Breast epithelium (tissue), 4 donors: Measurements from ENCODE around the gene DLG1. TPM values are rescaled to one million over a fixed set of nuclear protein-coding genes. Genes with fewer than 3 reads are reported as not detected.

Source experiments
- DNase-seq, 2 donors: peaks; one replicate each; pipeline ENCODE4 v3.0.0-alpha.2; 2019; ENCODE audit warnings: low spot score in 2 of 2
- H3K27ac ChIP-seq, 2 donors: fragments of 200-600 bp; sonication (generic) in 1 of 2; one replicate each; pipeline ENCODE4 v1.5.1; 2016 to 2019; ENCODE audit warnings: mild to moderate bottlenecking in 1 of 2
- H3K27me3 ChIP-seq, 2 donors: fragments of 200-600 bp; sonication (generic) in 1 of 2; one replicate each; pipeline versions ENCODE4 v1.5.1 to v1.6.0; 2017 to 2019; ENCODE audit warnings: control low read depth in 1 of 2, mild to moderate bottlenecking in 1 of 2
- H3K36me3 ChIP-seq: fragments of 200-600 bp; one replicate; pipeline ENCODE4 v1.5.1; 2019
- H3K4me1 ChIP-seq, 2 donors: fragments of 200-600 bp; sonication (generic); one replicate each; pipeline ENCODE4 v1.5.1; 2016 to 2019; ENCODE audit warnings: control low read depth in 1 of 2
- H3K4me3 ChIP-seq, 3 donors: fragments of 200-600 bp; sonication (generic); 1 replicate in 2 of 3; 2 replicates in 1 of 3; pipeline ENCODE4 v1.5.1; 2016 to 2019; ENCODE audit warnings: mild to moderate bottlenecking in 3 of 3, moderate library complexity in 2 of 3
- H3K9me3 ChIP-seq, 2 donors: fragments of 200-600 bp; sonication (generic) in 1 of 2; one replicate each; pipeline ENCODE4 v1.5.1; 2016 to 2019; ENCODE audit warnings: control low read depth in 1 of 2
- POLR2A ChIP-seq: fragments of 450-650 bp; IDR thresholded peaks from one replicate; pipeline ENCODE4 v1.6.1; 2016; ENCODE audit warnings: antibody characterized with exemption, mild to moderate bottlenecking, moderate library complexity
- POLR2AphosphoS5 ChIP-seq, 3 donors: sonication (generic); formaldehyde crosslinking; IDR thresholded peaks; one replicate each; pipeline ENCODE4 v1.6.1; 2017; ENCODE audit warnings: antibody characterized with exemption in 3 of 3
- intact Hi-C: fragments of 100-400 bp; cut with DNase I; formaldehyde crosslinking; loops from one replicate; pipeline ENCODE4 v1.15.1; 2023; ENCODE audit warnings: low total_unique reads
- total RNA-seq, 3 donors: library from RNA; depleted of rRNA; stranded (reverse); fragments of >200 nt; gene quantifications; one replicate each; pipeline ENCODE4 v1.1.0, GENCODE V29; 2016
- TF ChIP-seq, protein P1 (sequence below), 3 donors: fragments of 450-650 bp; IDR thresholded peaks; one replicate each; pipeline ENCODE4 v1.5.1; 2016 to 2017; ENCODE audit warnings: antibody characterized with exemption in 3 of 3, mild to moderate bottlenecking in 3 of 3, moderate library complexity in 3 of 3

DLG1 gene
- total RNA-seq, 3 donors from 2014 or later: 76.0 to 100 (median 76.7) TPM

DNA sequence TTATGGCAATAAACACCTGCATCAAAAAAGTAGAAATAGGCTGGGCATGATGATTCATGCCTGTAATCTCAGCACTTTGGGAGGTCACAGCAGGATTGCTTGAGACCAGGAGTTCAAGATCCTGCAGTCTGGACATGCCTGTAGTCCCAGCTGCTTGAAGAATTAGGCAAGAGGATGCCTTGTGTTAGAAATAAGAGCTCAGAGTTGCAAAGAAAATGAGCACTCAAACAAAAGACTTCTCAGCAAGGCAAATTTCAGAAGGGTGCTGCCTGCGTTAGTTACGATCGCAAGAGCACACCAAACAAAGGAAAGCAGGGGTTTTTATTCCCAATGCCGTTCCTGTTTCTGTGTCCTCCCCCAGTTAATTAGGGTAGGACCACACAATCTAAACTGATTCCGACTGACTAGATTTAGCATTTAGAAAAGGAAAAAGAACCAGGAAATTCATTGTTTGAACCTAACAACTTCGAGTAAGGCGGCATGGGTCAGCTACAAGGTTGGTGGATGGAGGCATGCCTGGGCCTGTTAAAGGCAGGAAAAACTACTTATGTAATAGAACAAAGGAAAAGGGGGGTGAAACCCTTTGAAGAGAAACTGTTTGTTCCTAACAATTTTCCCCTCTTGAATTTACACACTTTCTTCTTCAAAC lies 55.5 kb downstream of the DLG1 start:
- peaks cover 8 to 28% of the 10 kb centered on the region in 2 donors for H3K9me3 ChIP-seq
- no peak for DNase-seq
- TF ChIP-seq POLR2A: no peak
- TF ChIP-seq, protein P1, sequence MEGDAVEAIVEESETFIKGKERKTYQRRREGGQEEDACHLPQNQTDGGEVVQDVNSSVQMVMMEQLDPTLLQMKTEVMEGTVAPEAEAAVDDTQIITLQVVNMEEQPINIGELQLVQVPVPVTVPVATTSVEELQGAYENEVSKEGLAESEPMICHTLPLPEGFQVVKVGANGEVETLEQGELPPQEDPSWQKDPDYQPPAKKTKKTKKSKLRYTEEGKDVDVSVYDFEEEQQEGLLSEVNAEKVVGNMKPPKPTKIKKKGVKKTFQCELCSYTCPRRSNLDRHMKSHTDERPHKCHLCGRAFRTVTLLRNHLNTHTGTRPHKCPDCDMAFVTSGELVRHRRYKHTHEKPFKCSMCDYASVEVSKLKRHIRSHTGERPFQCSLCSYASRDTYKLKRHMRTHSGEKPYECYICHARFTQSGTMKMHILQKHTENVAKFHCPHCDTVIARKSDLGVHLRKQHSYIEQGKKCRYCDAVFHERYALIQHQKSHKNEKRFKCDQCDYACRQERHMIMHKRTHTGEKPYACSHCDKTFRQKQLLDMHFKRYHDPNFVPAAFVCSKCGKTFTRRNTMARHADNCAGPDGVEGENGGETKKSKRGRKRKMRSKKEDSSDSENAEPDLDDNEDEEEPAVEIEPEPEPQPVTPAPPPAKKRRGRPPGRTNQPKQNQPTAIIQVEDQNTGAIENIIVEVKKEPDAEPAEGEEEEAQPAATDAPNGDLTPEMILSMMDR (IDR thresholded peaks at IDR 0.05): no peak
- TF ChIP-seq POLR2AphosphoS5 (IDR thresholded peaks at IDR 0.05): no peak
- no peak overlapping the region for H3K27ac ChIP-seq
- H3K27me3 ChIP-seq: no peaks in the 10 kb centered on the region
- intact Hi-C loops: no loop called here
- no peak overlapping the region for H3K4me3 ChIP-seq
- no peaks in the 10 kb centered on the region for H3K4me1 ChIP-seq
- H3K36me3 ChIP-seq: no peaks in the 10 kb centered on the region

DNA sequence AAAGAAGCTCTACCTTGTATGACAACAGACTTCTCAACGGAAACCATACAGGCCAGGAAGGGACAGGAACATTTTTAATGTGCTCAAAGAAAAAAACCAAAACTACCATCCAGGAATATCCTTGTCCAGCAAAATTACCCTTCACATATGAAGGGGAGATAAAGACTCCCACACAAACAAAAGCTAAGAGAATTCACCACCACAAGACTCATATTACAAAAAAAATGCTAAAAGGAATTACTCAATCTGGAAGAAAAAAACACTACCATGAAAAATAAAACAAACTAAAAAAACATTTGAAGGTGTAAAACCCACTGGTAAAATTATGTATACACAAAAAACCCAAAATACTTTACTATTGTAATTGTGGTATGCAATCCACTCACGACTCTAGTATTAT lies 57.2 kb downstream of the DLG1 start:
- TF ChIP-seq, protein P1 (IDR thresholded peaks at IDR 0.05): no peak
- no peak for TF ChIP-seq POLR2AphosphoS5 (IDR thresholded peaks at IDR 0.05)
- TF ChIP-seq POLR2A: no peak
- Histone ChIP-seq H3K27ac (no peak overlapping the region), H3K4me3 (no peak overlapping the region), H3K36me3 (no peaks in the 10 kb centered on the region), H3K9me3 (peaks cover 8 to 28% of the 10 kb centered on the region in 2 donors), H3K27me3 (no peaks in the 10 kb centered on the region), H3K4me1 (no peaks in the 10 kb centered on the region)
- DNase-seq: no peak
- intact Hi-C loops: no loop called here

DNA sequence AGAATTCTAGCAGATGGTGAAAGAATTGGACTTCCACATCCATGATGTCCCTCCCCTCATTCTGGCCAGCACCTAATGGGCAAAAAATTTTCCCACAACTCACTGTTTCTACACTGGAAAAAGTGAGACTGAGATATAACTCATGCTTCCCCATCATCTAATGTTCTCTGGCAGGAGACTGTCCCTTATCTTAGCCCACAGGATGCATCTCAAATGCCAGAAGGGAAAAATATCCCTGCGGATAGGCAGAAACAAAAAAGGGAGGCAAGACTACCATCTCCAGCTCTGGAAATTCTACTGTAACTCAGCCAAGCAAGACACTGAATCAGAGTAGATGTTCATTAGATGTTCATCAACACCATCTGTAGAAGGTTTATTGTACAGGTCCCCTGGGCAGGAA lies 58.6 kb downstream of the DLG1 start:
- TF ChIP-seq POLR2A (no peak), POLR2AphosphoS5 (IDR thresholded peaks at IDR 0.05) (no peak)
- TF ChIP-seq, protein P1 (IDR thresholded peaks at IDR 0.05): no peak
- DNase-seq: no peak
- intact Hi-C loops: no loop called here
- Histone ChIP-seq H3K4me1 (no peaks in the 10 kb centered on the region), H3K4me3 (no peak overlapping the region), H3K27me3 (no peaks in the 10 kb centered on the region), H3K9me3 (peaks cover 8 to 28% of the 10 kb centered on the region in 2 donors), H3K27ac (no peak overlapping the region), H3K36me3 (no peaks in the 10 kb centered on the region)

DNA sequence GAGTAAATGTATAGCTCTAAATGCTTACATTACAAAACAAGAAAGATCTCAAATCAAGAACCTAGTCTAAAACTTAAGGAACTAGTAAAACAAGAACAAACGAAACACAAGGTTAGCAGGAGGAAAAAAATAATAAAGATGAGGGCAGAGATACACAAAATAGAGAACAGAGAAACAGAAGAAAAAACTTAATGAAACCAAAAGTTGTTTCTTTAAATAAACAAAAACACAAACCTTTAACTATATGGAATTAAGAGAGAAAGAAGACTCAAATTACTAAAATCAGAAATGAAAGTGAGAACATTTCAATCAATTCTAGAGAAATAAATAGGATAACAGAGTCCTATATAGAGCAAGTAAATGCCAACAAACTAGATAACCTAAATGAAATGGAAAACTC lies 59.6 kb downstream of the DLG1 start:
- Histone ChIP-seq H3K4me1 (no peaks in the 10 kb centered on the region), H3K9me3 (peaks cover 8 to 28% of the 10 kb centered on the region in 2 donors), H3K27me3 (no peaks in the 10 kb centered on the region), H3K36me3 (no peaks in the 10 kb centered on the region), H3K27ac (no peak overlapping the region), H3K4me3 (no peak overlapping the region)
- DNase-seq: no peak
- TF ChIP-seq, protein P1 (IDR thresholded peaks at IDR 0.05): no peak
- TF ChIP-seq POLR2AphosphoS5 (IDR thresholded peaks at IDR 0.05): no peak
- no peak for TF ChIP-seq POLR2A
- intact Hi-C loops: no loop called here

DNA sequence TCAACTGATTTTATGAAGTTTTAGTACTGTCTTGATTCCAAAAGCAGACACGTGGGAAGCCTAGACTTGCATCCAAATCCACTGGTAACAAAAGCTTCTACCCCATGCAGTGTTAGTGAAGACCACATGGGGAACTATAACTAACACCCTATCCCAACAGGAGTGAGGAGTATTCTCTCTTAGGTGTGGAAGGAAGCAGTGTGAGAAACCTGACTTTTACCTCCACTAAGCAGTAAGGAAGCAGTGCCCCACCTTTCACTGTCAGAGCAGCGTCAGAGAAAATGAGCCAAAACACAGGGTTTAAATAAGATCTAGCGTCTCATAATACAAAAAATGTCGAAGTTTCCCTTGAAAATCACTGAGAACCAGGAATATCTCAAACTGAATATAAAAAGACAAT lies 60.5 kb downstream of the DLG1 start:
- intact Hi-C loops: no loop called here
- Histone ChIP-seq H3K27ac (no peak overlapping the region), H3K36me3 (no peaks in the 10 kb centered on the region), H3K4me3 (no peak overlapping the region), H3K9me3 (peaks cover 3 to 23% of the 10 kb centered on the region in 2 donors), H3K4me1 (no peaks in the 10 kb centered on the region), H3K27me3 (no peaks in the 10 kb centered on the region)
- no peak for DNase-seq
- TF ChIP-seq, protein P1 (IDR thresholded peaks at IDR 0.05): no peak
- no peak for TF ChIP-seq POLR2A
- TF ChIP-seq POLR2AphosphoS5 (IDR thresholded peaks at IDR 0.05): no peak
